Erythroblast (primary cell): Measurements from ENCODE around the gene USP5.
"Not testable (repeated sequence)": the region's sequence is repeated elsewhere in the genome, so short reads cannot be mapped to it uniquely, and the experiment has no call there.

Experiments used
- GATA1 ChIP-seq: IDR thresholded peaks from 2 replicates; pipeline ENCODE4 v1.6.1; 2011; ENCODE audit warnings: low read depth, mild to moderate bottlenecking, control low read depth, low read length, moderate library complexity
- POLR2A ChIP-seq: IDR thresholded peaks from 2 replicates; pipeline ENCODE4 v1.6.1; 2011; ENCODE audit warnings: mild to moderate bottlenecking, low read length

DNA sequence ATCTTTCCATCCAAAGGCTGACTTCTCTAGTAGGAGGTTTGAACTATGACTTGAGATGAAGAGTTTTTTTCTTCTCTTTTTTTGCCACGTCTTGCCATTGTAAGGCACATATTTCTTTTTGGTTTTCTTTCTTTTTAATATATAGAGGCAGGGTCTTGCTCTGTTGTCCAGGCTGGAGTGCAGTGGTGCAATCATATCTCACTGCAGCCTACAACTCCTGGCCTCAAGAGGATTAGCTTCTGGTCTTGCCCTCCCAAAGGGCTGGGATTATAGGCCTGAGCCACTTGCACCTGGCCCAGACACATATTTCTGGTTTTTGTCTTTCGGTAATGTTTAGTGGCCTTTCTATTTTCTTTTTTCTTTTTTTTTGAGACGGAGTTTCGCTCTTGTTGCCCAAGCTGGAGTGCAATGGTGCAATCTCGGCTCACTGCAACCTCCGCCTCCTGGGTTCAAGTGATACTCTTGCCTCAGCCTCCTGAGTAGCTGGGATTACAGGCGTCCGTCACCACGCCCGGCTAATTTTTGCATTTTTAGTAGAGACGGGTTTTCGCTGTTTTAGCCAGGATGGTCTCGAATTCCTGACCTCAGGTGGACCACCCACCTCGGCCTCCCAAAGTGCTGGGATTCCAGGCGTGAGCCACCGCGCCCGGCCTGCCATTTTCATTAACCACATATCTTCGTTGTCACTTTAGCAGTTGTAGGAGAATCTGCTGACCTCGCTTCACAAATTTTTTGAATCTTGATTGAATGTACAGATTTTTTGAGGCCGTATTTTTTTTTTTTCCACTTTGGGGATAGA is 38.0 kb downstream of the USP5 start:
- not testable (repeated sequence) for TF ChIP-seq POLR2A, GATA1
